ENCODE measurements around the gene EDARADD.

- TF ChIP-seq CTCF (IDR thresholded peaks at IDR 0.05): no peak
- TF ChIP-seq POLR2A (IDR thresholded peaks at IDR 0.05): no peak
- TF ChIP-seq POLR2AphosphoS5 (IDR thresholded peaks at IDR 0.05): no peak
These were observed 113.1 kb downstream of the EDARADD start for GRCh38 chr1:236507022-236507700.

Measured in gastroesophageal sphincter (tissue), 3 donors.